K562 (cell line): Measurements from ENCODE around the gene HIVEP2. TPM values are rescaled to one million over a fixed set of nuclear protein-coding genes. Genes with fewer than 3 reads are reported as not detected.

Experiments used
- ATAC-seq: fragments of 200-7000 bp; cut with Tn5 transposase; 3 replicates; pipeline ENCODE4 v1.9.1; 2020; ENCODE audit warnings: moderate library complexity
- BruUV-seq: library from RNA; stranded (reverse); fragments of 400-500 nt; replicated peaks from 2 replicates; lab custom pipeline; 2021; lab: Mats Ljungman, UMichigan
- CTCF ChIA-PET: fragments of 300-600 bp; formaldehyde crosslinking; extraction: SDS; loops from one replicate; lab custom pipeline; 2021; ENCODE audit warnings: low intra/inter-chr PET ratio; lab: Yijun Ruan, JAX
- POLR2A ChIA-PET: fragments of 300-600, 350-650 bp; sonication (Branson Sonifier 250); formaldehyde crosslinking; extraction: SDS; loops from one replicate; lab custom pipeline; 2021; ENCODE audit warnings: antibody characterized with exemption, inconsistent platforms; lab: Yijun Ruan, JAX
- DNase-seq, 4 experiments: peaks; one replicate each; pipeline versions ENCODE4 v3.0.0 to v3.0.0-alpha.2; 2011 to 2018; ENCODE audit warnings: low spot score in 3 of 4, mixed read lengths in 3 of 4; ENCODE audit errors: extremely low read depth in 1 of 4
- FAIRE-seq: peaks from 2 replicates; lab custom pipeline; 2011; peaks lifted over from hg19 to GRCh38; lab: Jason Lieb, UNC
- H2AFZ ChIP-seq: 2 replicates; pipeline ENCODE4 v1.6.0; 2011; ENCODE audit warnings: low read depth, low read length, control low read depth, inconsistent platforms
- H3K27ac ChIP-seq: fragments of 200-600 bp; 3 replicates; pipeline ENCODE4 v1.8.0; 2011; ENCODE audit warnings: low read depth, mild to moderate bottlenecking, control low read depth, inconsistent platforms, low read length, moderate library complexity, mixed read lengths; ENCODE audit errors: extremely low read depth
- H3K27me3 ChIP-seq, 2 experiments: fragments of 300-600 bp in 1 of 2; 2 replicates in 1 of 2; 3 replicates in 1 of 2; pipeline versions ENCODE4 v1.6.0 to v1.8.0; 2011; ENCODE audit warnings: inconsistent platforms in 2 of 2, low read length in 2 of 2, mild to moderate bottlenecking in 1 of 2, mixed read lengths in 1 of 2, moderate library complexity in 1 of 2; ENCODE audit not compliant: control insufficient read depth in 2 of 2, insufficient read depth in 2 of 2
- H3K36me3 ChIP-seq: fragments of 300-600 bp; 3 replicates; pipeline ENCODE4 v1.8.0; 2011; ENCODE audit warnings: mild to moderate bottlenecking, low read length, inconsistent platforms; ENCODE audit not compliant: control insufficient read depth, insufficient read depth
- H3K4me1 ChIP-seq, 2 experiments: fragments of 200-600 bp in 1 of 2; replicated peaks in 1 of 2; 2 replicates in 1 of 2; 3 replicates in 1 of 2; pipeline versions ENCODE4 v1.5.1 to v1.8.0; 2011; ENCODE audit warnings: inconsistent platforms in 2 of 2, low read length in 2 of 2, mild to moderate bottlenecking in 1 of 2, mixed read lengths in 1 of 2, moderate library complexity in 1 of 2; ENCODE audit not compliant: control insufficient read depth in 2 of 2, insufficient read depth in 2 of 2
- H3K4me2 ChIP-seq: 2 replicates; pipeline ENCODE4 v1.6.1; 2011; ENCODE audit warnings: low read length, control low read depth, inconsistent platforms, mixed read lengths; ENCODE audit not compliant: insufficient read depth
- H3K4me3 ChIP-seq: fragments of 200-600 bp; sonication (generic), shearing (Covaris generic); 2 replicates; pipeline ENCODE4 v1.5.1; 2016; ENCODE audit warnings: control low read depth, inconsistent platforms
- H3K79me2 ChIP-seq: fragments of 200-600 bp; 3 replicates; pipeline ENCODE4 v1.8.0; 2011; ENCODE audit warnings: low read length, inconsistent platforms; ENCODE audit not compliant: control insufficient read depth, insufficient read depth
- H3K9ac ChIP-seq, 2 experiments: 2 replicates each; pipeline versions ENCODE4 v1.6.0 to v1.6.1; 2011; ENCODE audit warnings: low read depth in 2 of 2, low read length in 2 of 2, control low read depth in 1 of 2, inconsistent platforms in 1 of 2, mild to moderate bottlenecking in 1 of 2, mixed read lengths in 1 of 2; ENCODE audit not compliant: insufficient read depth in 1 of 2
- H3K9me1 ChIP-seq: one replicate; pipeline ENCODE4 v1.6.0; 2011; ENCODE audit warnings: inconsistent platforms, mild to moderate bottlenecking, low read length, moderate library complexity; ENCODE audit not compliant: control insufficient read depth, insufficient read depth
- H3K9me3 ChIP-seq: replicated peaks from 2 replicates; pipeline ENCODE4 v1.5.1; 2011; ENCODE audit warnings: low read depth, low read length, inconsistent platforms; ENCODE audit not compliant: control insufficient read depth, insufficient read depth
- H4K20me1 ChIP-seq: replicated peaks from 2 replicates; pipeline ENCODE4 v1.6.1; 2011; ENCODE audit warnings: low read length, inconsistent platforms, mixed read lengths; ENCODE audit not compliant: control insufficient read depth, insufficient read depth
- BRCA1 ChIP-seq, 2 experiments: fragments of 450-650 bp in 1 of 2; sonication (generic) in 1 of 2; formaldehyde crosslinking in 1 of 2; IDR thresholded peaks; 2 replicates each; pipeline versions ENCODE4 v1.5.0 to v1.6.1; 2017 to 2020; ENCODE audit warnings: mild to moderate bottlenecking in 1 of 2, missing genetic modification reagents in 1 of 2
- HEY1 ChIP-seq: fragments of 250-450 bp; sonication (Bioruptor Pico); IDR thresholded peaks from 2 replicates; pipeline ENCODE4 v1.5.0; 2020; ENCODE audit warnings: mild to moderate bottlenecking, moderate library complexity, borderline replicate concordance
- KAT2B ChIP-seq: IDR thresholded peaks from one replicate; pipeline ENCODE4 v1.6.1; 2012; ENCODE audit warnings: low read depth, mild to moderate bottlenecking, control low read depth, inconsistent platforms, low read length, moderate library complexity
- KDM4B ChIP-seq, 2 experiments: fragments of 450-650 bp in 1 of 2; sonication (generic) in 1 of 2; IDR thresholded peaks; 2 replicates each; pipeline ENCODE4 v1.6.1; 2016 to 2017; ENCODE audit warnings: borderline replicate concordance in 2 of 2, antibody characterized with exemption in 1 of 2, low read depth in 1 of 2, mild to moderate bottlenecking in 1 of 2
- NFIC ChIP-seq: fragments of 450-650 bp; IDR thresholded peaks from 2 replicates; pipeline ENCODE4 v1.6.1; 2017; ENCODE audit warnings: mild to moderate bottlenecking, inconsistent platforms
- WGBS: fragments of 100-300 bp; shearing (Covaris generic); methylation state at CpG from one replicate; pipeline ENCODE4 v1.1.6; 2016; ENCODE audit warnings: low coverage, mixed read lengths; ENCODE audit not compliant: insufficient coverage; ENCODE audit errors: missing lambda C conversion rate; 5-methylcytosine and 5-hydroxymethylcytosine counted together
- in situ Hi-C: fragments of 300-500 bp; cut with MboI; formaldehyde crosslinking; loops from 4 replicates; pipeline ENCODE4 v1.15.0; 2018; ENCODE audit warnings: inconsistent platforms, mixed read lengths
- intact Hi-C: fragments of 100-400 bp; cut with micrococcal nuclease; formaldehyde crosslinking; loops from 2 replicates; pipeline ENCODE4 v1.14.2; 2022
- polyA plus RNA-seq, 8 experiments: library from polyadenylated mRNA; depleted of rRNA in 4 of 8; stranded (reverse) in 5 of 8; unstranded in 3 of 8; fragments of >200 nt; fragmentation: Nextera tagmentation in 2 of 8; fragmentation: Illumina TruSeq in 1 of 8; extraction: Ambion mirVana in 2 of 8; extraction: Trizol in 1 of 8; gene quantifications; 2 replicates each; pipeline versions ENCODE4 v1.2.1 to v1.2.3, GENCODE V29; 2011 to 2014; ENCODE audit warnings: inconsistent platforms in 1 of 8, missing spikeins in 1 of 8
- total RNA-seq, 7 experiments: library from RNA; depleted of rRNA in 6 of 7; stranded (reverse); fragments of >200 nt in 6 of 7; fragmentation: Illumina TruSeq in 2 of 7; extraction: Trizol in 2 of 7; gene quantifications; 2 replicates each; pipeline versions ENCODE4 v1.2.1 to v1.2.3, GENCODE V29; 2011 to 2021; ENCODE audit warnings: low replicate concordance in 1 of 7
- TF ChIP-seq, protein P1 (sequence below), 3 experiments: fragments of 200-800 bp in 1 of 3; fragments of 250-450 bp in 1 of 3; fragments of 450-650 bp in 1 of 3; sonication (Bioruptor Pico) in 1 of 3; sonication (Bioruptor generic) in 1 of 3; formaldehyde crosslinking in 1 of 3; IDR thresholded peaks; 2 replicates each; pipeline versions ENCODE4 v1.6.1 to v1.8.0; 2016 to 2022; ENCODE audit warnings: mild to moderate bottlenecking in 2 of 3, missing genetic modification characterization in 2 of 3, missing compliant biosample characterization in 1 of 3, moderate library complexity in 1 of 3
- TF ChIP-seq, protein P2 (sequence below): sonication (generic); formaldehyde crosslinking; IDR thresholded peaks from 2 replicates; pipeline ENCODE4 v1.8.1; 2023; ENCODE audit warnings: missing genetic modification reagents, mild to moderate bottlenecking, borderline replicate concordance

HIVEP2 gene
- total and polyA plus RNA-seq, 9 of the 15 experiments (the other 6 are each of a cell fraction or from before 2014, with no cell fraction given): under 0.01 to 1.2 (median 0.31) TPM

- in situ Hi-C loops: no loop called here
- no peak for TF ChIP-seq KAT2B
- no peak for TF ChIP-seq BRCA1 (IDR thresholded peaks at IDR 0.05)
- TF ChIP-seq BRCA1 (CRISPR knock-in tag; IDR thresholded peaks at IDR 0.05): no peak
- no peak for TF ChIP-seq NFIC
- TF ChIP-seq, protein P1, sequence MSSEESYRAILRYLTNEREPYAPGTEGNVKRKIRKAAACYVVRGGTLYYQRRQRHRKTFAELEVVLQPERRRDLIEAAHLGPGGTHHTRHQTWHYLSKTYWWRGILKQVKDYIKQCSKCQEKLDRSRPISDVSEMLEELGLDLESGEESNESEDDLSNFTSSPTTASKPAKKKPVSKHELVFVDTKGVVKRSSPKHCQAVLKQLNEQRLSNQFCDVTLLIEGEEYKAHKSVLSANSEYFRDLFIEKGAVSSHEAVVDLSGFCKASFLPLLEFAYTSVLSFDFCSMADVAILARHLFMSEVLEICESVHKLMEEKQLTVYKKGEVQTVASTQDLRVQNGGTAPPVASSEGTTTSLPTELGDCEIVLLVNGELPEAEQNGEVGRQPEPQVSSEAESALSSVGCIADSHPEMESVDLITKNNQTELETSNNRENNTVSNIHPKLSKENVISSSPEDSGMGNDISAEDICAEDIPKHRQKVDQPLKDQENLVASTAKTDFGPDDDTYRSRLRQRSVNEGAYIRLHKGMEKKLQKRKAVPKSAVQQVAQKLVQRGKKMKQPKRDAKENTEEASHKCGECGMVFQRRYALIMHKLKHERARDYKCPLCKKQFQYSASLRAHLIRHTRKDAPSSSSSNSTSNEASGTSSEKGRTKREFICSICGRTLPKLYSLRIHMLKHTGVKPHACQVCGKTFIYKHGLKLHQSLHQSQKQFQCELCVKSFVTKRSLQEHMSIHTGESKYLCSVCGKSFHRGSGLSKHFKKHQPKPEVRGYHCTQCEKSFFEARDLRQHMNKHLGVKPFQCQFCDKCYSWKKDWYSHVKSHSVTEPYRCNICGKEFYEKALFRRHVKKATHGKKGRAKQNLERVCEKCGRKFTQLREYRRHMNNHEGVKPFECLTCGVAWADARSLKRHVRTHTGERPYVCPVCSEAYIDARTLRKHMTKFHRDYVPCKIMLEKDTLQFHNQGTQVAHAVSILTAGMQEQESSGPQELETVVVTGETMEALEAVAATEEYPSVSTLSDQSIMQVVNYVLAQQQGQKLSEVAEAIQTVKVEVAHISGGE (CRISPR knock-in tag; IDR thresholded peaks at IDR 0.05): no peak
- TF ChIP-seq, protein P2, sequence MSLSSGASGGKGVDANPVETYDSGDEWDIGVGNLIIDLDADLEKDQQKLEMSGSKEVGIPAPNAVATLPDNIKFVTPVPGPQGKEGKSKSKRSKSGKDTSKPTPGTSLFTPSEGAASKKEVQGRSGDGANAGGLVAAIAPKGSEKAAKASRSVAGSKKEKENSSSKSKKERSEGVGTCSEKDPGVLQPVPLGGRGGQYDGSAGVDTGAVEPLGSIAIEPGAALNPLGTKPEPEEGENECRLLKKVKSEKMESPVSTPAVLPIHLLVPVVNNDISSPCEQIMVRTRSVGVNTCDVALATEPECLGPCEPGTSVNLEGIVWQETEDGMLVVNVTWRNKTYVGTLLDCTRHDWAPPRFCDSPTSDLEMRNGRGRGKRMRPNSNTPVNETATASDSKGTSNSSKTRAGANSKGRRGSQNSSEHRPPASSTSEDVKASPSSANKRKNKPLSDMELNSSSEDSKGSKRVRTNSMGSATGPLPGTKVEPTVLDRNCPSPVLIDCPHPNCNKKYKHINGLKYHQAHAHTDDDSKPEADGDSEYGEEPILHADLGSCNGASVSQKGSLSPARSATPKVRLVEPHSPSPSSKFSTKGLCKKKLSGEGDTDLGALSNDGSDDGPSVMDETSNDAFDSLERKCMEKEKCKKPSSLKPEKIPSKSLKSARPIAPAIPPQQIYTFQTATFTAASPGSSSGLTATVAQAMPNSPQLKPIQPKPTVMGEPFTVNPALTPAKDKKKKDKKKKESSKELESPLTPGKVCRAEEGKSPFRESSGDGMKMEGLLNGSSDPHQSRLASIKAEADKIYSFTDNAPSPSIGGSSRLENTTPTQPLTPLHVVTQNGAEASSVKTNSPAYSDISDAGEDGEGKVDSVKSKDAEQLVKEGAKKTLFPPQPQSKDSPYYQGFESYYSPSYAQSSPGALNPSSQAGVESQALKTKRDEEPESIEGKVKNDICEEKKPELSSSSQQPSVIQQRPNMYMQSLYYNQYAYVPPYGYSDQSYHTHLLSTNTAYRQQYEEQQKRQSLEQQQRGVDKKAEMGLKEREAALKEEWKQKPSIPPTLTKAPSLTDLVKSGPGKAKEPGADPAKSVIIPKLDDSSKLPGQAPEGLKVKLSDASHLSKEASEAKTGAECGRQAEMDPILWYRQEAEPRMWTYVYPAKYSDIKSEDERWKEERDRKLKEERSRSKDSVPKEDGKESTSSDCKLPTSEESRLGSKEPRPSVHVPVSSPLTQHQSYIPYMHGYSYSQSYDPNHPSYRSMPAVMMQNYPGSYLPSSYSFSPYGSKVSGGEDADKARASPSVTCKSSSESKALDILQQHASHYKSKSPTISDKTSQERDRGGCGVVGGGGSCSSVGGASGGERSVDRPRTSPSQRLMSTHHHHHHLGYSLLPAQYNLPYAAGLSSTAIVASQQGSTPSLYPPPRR: no peak
- TF ChIP-seq HEY1: no peak
- no peak for TF ChIP-seq KDM4B (IDR thresholded peaks at IDR 0.05; ENCODE audit: borderline replicate concordance in 2 of 2, low read depth in 1 of 2)
- DNase-seq: no peak
- Histone ChIP-seq H2AFZ (no peak overlapping the region), H3K4me2 (no peak overlapping the region), H3K4me3 (no peak overlapping the region), H3K27ac (no peak overlapping the region), H3K9ac (no peak overlapping the region), H3K4me1 (no peaks in the 10 kb centered on the region), H3K79me2 (no peaks in the 10 kb centered on the region), H4K20me1 (no peaks in the 10 kb centered on the region), H3K9me3 (no peaks in the 10 kb centered on the region), H3K9me1 (no peaks in the 10 kb centered on the region), H3K27me3 (0 out of 5 replicates have a peak, but pooled peaks cover 0 to 4% of the 10 kb centered on the region in 2 experiments), H3K36me3 (no peaks in the 10 kb centered on the region)
- POLR2A ChIA-PET: no interaction called here
- no peak for ATAC-seq
- no TSS peak for BruUV-seq
- FAIRE-seq: no peak
- CTCF ChIA-PET: no interaction called here
- WGBS: 2% methylated on average over 6 of the region's 6 CpGs
- intact Hi-C loops: no loop called here
Measured at GRCh38 chr6:142726616-142727015, 218.4 kb downstream of the HIVEP2 start.
